GM12873 (cell line): ENCODE measurements around the gene ZIC4.

ENCODE experiments used
- CTCF ChIP-seq: IDR thresholded peaks from 2 replicates; pipeline ENCODE4 v1.5.1; 2012; ENCODE audit warnings: low read depth, mild to moderate bottlenecking, moderate library complexity, low read length, control low read depth; ENCODE audit not compliant: insufficient read depth; ENCODE audit errors: missing control alignments

ZIC4 gene

GRCh38 chr3:147392625-147392946 lies 13.8 kb downstream of the ZIC4 start:
- no peak for TF ChIP-seq CTCF

GRCh38 chr3:147391781-147392624 lies 14.3 kb downstream of the ZIC4 start:
- no peak for TF ChIP-seq CTCF

GRCh38 chr3:147390589-147391569 lies 15.5 kb downstream of the ZIC4 start:
- no peak for TF ChIP-seq CTCF

GRCh38 chr3:147389717-147390116 lies 16.6 kb downstream of the ZIC4 start:
- no peak for TF ChIP-seq CTCF

GRCh38 chr3:147388700-147389580 lies 17.4 kb downstream of the ZIC4 start:
- TF ChIP-seq CTCF: no peak

GRCh38 chr3:147387885-147388699 lies 18.3 kb downstream of the ZIC4 start:
- no peak for TF ChIP-seq CTCF
